Measurements from ENCODE around the gene SYN1. TPM values are rescaled to one million over a fixed set of nuclear protein-coding genes. Genes with fewer than 3 reads are reported as not detected.

The SYN1 gene
- total RNA-seq, 1 donor from 2014 or later: 2.9 TPM

- Mint-ChIP-seq H3K4me3 (ENCODE audit: unreplicated experiment) (no peak overlapping the region), H3K4me1 (ENCODE audit: unreplicated experiment) (peaks cover 2% of the 10 kb centered on the region), H3K36me3 (ENCODE audit: low read depth, unreplicated experiment) (peaks cover 15% of the 10 kb centered on the region), H3K9me3 (ENCODE audit: unreplicated experiment) (no peaks in the 10 kb centered on the region), H3K27ac (ENCODE audit: unreplicated experiment) (no peak overlapping the region), H3K27me3 (ENCODE audit: unreplicated experiment) (no peaks in the 10 kb centered on the region)
- no peak for DNase-seq (ENCODE audit: low spot score)
- TF ChIP-seq CTCF (IDR thresholded peaks at IDR 0.05; ENCODE audit: unreplicated experiment): no peak
Observed at GRCh38 chrX:47634871-47635575, 15.4 kb upstream of the SYN1 start.

- Mint-ChIP-seq H3K9me3 (ENCODE audit: unreplicated experiment) (no peaks in the 10 kb centered on the region), H3K4me1 (ENCODE audit: unreplicated experiment) (peaks cover 7% of the 10 kb centered on the region), H3K36me3 (ENCODE audit: low read depth, unreplicated experiment) (peaks cover 7% of the 10 kb centered on the region), H3K27me3 (ENCODE audit: unreplicated experiment) (no peaks in the 10 kb centered on the region), H3K4me3 (ENCODE audit: unreplicated experiment) (no peak overlapping the region), H3K27ac (ENCODE audit: unreplicated experiment) (no peak overlapping the region)
- DNase-seq (ENCODE audit: low spot score): no peak
- no peak for TF ChIP-seq CTCF (IDR thresholded peaks at IDR 0.05; ENCODE audit: unreplicated experiment)
Observed at GRCh38 chrX:47633689-47634590, 14.3 kb upstream of the SYN1 start.

DNA sequence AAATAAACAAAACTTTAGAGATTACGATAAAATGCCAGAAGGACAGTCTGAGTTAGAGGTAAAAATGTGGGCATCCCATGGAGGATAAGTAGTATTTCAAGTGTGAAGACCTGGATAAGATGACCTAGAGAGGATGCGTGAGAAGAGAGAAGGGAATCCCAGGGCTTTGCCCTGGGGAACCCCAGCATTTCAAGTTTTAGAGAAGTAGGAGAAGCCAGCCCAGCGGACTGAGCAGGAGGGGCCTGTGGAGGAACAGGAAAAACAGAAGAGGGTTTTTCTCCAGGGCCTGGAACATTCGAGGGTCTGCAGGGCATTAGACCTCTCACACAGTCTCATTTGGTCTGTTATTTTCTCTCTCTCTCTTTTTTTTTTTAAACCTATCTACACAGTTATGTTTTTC, 13.0 kb upstream of the SYN1 start:
- peaks cover 10% of the 10 kb centered on the region for H3K4me1 Mint-ChIP-seq (ENCODE audit: unreplicated experiment)
- H3K36me3 Mint-ChIP-seq (ENCODE audit: low read depth, unreplicated experiment): no peaks in the 10 kb centered on the region
- H3K9me3 Mint-ChIP-seq (ENCODE audit: unreplicated experiment): no peaks in the 10 kb centered on the region
- DNase-seq (ENCODE audit: low spot score): no peak
- no peak overlapping the region for H3K4me3 Mint-ChIP-seq (ENCODE audit: unreplicated experiment)
- no peak overlapping the region for H3K27ac Mint-ChIP-seq (ENCODE audit: unreplicated experiment)
- TF ChIP-seq CTCF (IDR thresholded peaks at IDR 0.05; ENCODE audit: unreplicated experiment): no peak
- no peaks in the 10 kb centered on the region for H3K27me3 Mint-ChIP-seq (ENCODE audit: unreplicated experiment)

DNA sequence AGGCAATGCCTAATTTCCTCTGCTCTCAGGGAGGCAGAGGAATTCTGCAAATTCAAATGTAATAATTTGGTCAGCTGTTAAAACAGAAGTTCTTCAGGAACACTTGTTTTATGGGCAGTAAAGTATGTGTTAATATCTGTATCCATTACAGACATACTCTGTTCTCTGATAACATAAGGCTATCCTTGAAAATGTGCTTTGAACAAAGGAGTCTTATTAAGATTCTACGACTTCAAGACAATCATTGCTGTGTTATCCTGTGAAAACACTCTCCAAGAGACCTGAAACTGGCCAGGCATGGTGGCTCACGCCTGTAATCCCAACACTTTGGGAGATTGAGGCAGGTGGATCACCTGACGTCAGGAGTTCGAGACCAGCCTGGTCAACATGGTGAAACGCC, 12.0 kb upstream of the SYN1 start:
- no peak for DNase-seq (ENCODE audit: low spot score)
- no peaks in the 10 kb centered on the region for H3K36me3 Mint-ChIP-seq (ENCODE audit: low read depth, unreplicated experiment)
- no peaks in the 10 kb centered on the region for H3K9me3 Mint-ChIP-seq (ENCODE audit: unreplicated experiment)
- no peak overlapping the region for H3K4me3 Mint-ChIP-seq (ENCODE audit: unreplicated experiment)
- H3K27ac Mint-ChIP-seq (ENCODE audit: unreplicated experiment): no peak overlapping the region
- peaks cover 10% of the 10 kb centered on the region for H3K4me1 Mint-ChIP-seq (ENCODE audit: unreplicated experiment)
- H3K27me3 Mint-ChIP-seq (ENCODE audit: unreplicated experiment): no peaks in the 10 kb centered on the region
- no peak for TF ChIP-seq CTCF (IDR thresholded peaks at IDR 0.05; ENCODE audit: unreplicated experiment)
